Stimulated activated CD4-positive, alpha-beta T cell treated with anti-CD3 and anti-CD28 coated beads, TNF-alpha, amount 100 ng/mL, for 1 hour (primary cell): ENCODE data around the gene ARL15.

ENCODE experiments used
- DNase-seq, 3 donors: peaks; one replicate each; pipeline ENCODE4 v3.0.0-alpha.2; 2020; ENCODE audit warnings: low read depth in 3 of 3, low spot score in 1 of 3

ARL15 gene

GRCh38 chr5:54315736-54316528 is 5.6 kb upstream of the ARL15 start:
- DNase-seq: no peak

- DNase-seq: no peak
These were observed 3.2 kb upstream of the ARL15 start for GRCh38 chr5:54313311-54314270.

- DNase-seq: no peak
These were observed 2.1 kb upstream of the ARL15 start for GRCh38 chr5:54312499-54312898.

GRCh38 chr5:54311176-54311677 is 854 bp upstream of the ARL15 start:
- DNase-seq: no peak

- DNase-seq: no peak
These were observed 511 bp downstream of the ARL15 start for GRCh38 chr5:54309691-54310432.

GRCh38 chr5:54309276-54309675 is 1.1 kb downstream of the ARL15 start:
- no peak for DNase-seq

- no peak for DNase-seq
These were observed 2.8 kb downstream of the ARL15 start for GRCh38 chr5:54307583-54307982.

GRCh38 chr5:54306893-54307292 is 3.5 kb downstream of the ARL15 start:
- no peak for DNase-seq

GRCh38 chr5:54305737-54306136 is 4.6 kb downstream of the ARL15 start:
- DNase-seq: no peak

- DNase-seq: no peak
These were observed 6.3 kb downstream of the ARL15 start for GRCh38 chr5:54304040-54304439.

- no peak for DNase-seq
These were observed 8.1 kb downstream of the ARL15 start for GRCh38 chr5:54302267-54302687.

- no peak for DNase-seq
These were observed 8.5 kb downstream of the ARL15 start for GRCh38 chr5:54301849-54302248.

- DNase-seq: no peak
These were observed 9.2 kb downstream of the ARL15 start for GRCh38 chr5:54301220-54301619.

GRCh38 chr5:54298947-54299346 is 11.4 kb downstream of the ARL15 start:
- no peak for DNase-seq

- no peak for DNase-seq
These were observed 14.0 kb downstream of the ARL15 start for GRCh38 chr5:54296386-54296785.

GRCh38 chr5:54295651-54296276 is 14.6 kb downstream of the ARL15 start:
- DNase-seq: no peak

GRCh38 chr5:54294097-54294667 is 16.2 kb downstream of the ARL15 start:
- DNase-seq: no peak

GRCh38 chr5:54292866-54293265 is 17.5 kb downstream of the ARL15 start:
- DNase-seq: no peak

GRCh38 chr5:54291498-54291897 is 18.9 kb downstream of the ARL15 start:
- DNase-seq: no peak

GRCh38 chr5:54289769-54290168 is 20.6 kb downstream of the ARL15 start:
- DNase-seq: no peak
